Retina (tissue), 1 donor: ENCODE results near the gene DXO.

Source experiments
- DNase-seq: peaks from one replicate; pipeline ENCODE4 v3.0.0-alpha.2; 2016

DXO gene

DNA sequence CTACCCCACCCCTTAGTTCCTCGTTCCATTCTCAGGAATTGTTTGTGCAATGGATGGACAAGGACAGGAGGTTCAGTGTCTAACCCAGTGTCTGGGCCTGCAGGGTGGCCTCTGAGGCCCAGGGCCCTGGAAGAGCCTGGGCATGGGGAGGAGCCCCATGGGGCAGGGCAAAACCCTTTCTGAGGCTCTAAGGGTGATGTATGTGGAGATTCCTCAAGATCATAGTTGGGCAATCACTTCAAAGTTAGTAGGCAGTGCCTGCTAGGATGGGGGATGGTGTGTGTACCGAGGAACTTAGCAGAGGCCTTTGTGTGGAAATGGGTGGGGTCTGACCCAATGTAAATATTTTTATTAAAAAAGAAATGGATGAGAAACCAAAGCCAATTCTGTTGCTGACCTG, 51.1 kb downstream of the DXO start:
- no peak for DNase-seq
